Measurements from ENCODE around the gene LASP1NB. TPM values are rescaled to one million over a fixed set of nuclear protein-coding genes. Genes with fewer than 3 reads are reported as not detected.

Gene LASP1NB

DNA sequence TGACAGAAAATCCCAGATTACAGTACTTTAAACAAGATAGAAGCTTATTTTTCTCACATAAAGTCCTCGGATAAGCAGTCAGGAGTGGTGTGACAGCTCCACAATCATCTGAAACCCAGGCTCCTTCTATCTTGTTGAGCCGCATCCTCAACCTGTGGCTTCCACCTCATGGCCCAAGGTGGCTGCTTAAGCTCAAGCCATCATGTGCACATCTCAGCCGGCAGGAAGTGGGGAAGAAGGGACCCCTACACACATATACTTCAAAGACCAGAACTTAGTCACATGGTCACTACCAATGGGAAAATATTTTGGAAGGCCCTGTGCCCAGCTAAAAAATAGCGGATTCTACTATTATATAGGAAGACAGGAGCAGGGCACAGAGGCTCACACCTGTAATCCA, 52.8 kb downstream of the LASP1NB start:
- Histone ChIP-seq H3K9me3 (ENCODE audit: control extremely low read depth in 1 of 3, control insufficient read depth in 2 of 3, insufficient read depth in 1 of 3, low read length in 2 of 3) (no peaks in the 10 kb centered on the region), H2AFZ (ENCODE audit: insufficient read depth, low read depth, low read length, poor library complexity, severe bottlenecking) (no peak overlapping the region), H3K36me3 (replicated peaks in 1 of 2; ENCODE audit: control extremely low read depth in 1 of 2, control insufficient read depth in 1 of 2, extremely low read depth in 1 of 2, insufficient read depth in 2 of 2, low read length in 1 of 2) (no peaks in the 10 kb centered on the region), H3K4me3 (ENCODE audit: control extremely low read depth in 1 of 5, extremely low read depth in 1 of 5, insufficient read depth in 1 of 5, low read depth in 2 of 5, low read length in 4 of 5) (no peak overlapping the region), H3K79me2 (ENCODE audit: control insufficient read depth, insufficient read depth, low read length) (no peaks in the 10 kb centered on the region), H3K27ac (ENCODE audit: low read length in 2 of 2) (no peak overlapping the region), H3K4me2 (replicated peaks; ENCODE audit: low read depth, low read length, poor library complexity, severe bottlenecking) (no peak overlapping the region), H3K4me1 (ENCODE audit: control insufficient read depth in 2 of 2, insufficient read depth in 2 of 2, low read length in 2 of 2) (no peaks in the 10 kb centered on the region), H3K27me3 (replicated peaks in 1 of 4; ENCODE audit: control extremely low read depth in 1 of 4, control insufficient read depth in 3 of 4, insufficient read depth in 4 of 4, low read length in 3 of 4) (peaks cover 0 to 3% (median 0%) of the 10 kb centered on the region in 4 experiments), H4K20me1 (ENCODE audit: control insufficient read depth, insufficient read depth, low read length, poor library complexity, severe bottlenecking) (no peaks in the 10 kb centered on the region), H3K9ac (ENCODE audit: low read length) (no peak overlapping the region)
- DNase-seq (no peak), ATAC-seq (ENCODE audit: low read depth) (no peak)
- POLR2A ChIA-PET, result no interaction called here
- H3K9me3 Mint-ChIP-seq (ENCODE audit: insufficient read depth), result no peaks in the 10 kb centered on the region
- intact Hi-C loops (cut with micrococcal nuclease), result no loop called here
- CTCF ChIA-PET, result interaction anchor here (1.1 to 1.6 kb wide), 2 partner anchors 175 to 197 kb away, joined by 3 to 10 read pairs; no protein-coding TSS in a partner anchor
- 95% methylated on average over 4 of the region's 4 CpGs for WGBS (ENCODE audit: insufficient coverage)
- H3K27ac Mint-ChIP-seq, result no peak overlapping the region
- H3K4me1 Mint-ChIP-seq, result peaks cover 1% of the 10 kb centered on the region
- TF ChIP-seq EZH2 (IDR thresholded peaks at IDR 0.05; ENCODE audit: borderline replicate concordance, insufficient read depth, low read depth, low read length, poor library complexity, severe bottlenecking), result no peak
- TF ChIP-seq, protein P1, sequence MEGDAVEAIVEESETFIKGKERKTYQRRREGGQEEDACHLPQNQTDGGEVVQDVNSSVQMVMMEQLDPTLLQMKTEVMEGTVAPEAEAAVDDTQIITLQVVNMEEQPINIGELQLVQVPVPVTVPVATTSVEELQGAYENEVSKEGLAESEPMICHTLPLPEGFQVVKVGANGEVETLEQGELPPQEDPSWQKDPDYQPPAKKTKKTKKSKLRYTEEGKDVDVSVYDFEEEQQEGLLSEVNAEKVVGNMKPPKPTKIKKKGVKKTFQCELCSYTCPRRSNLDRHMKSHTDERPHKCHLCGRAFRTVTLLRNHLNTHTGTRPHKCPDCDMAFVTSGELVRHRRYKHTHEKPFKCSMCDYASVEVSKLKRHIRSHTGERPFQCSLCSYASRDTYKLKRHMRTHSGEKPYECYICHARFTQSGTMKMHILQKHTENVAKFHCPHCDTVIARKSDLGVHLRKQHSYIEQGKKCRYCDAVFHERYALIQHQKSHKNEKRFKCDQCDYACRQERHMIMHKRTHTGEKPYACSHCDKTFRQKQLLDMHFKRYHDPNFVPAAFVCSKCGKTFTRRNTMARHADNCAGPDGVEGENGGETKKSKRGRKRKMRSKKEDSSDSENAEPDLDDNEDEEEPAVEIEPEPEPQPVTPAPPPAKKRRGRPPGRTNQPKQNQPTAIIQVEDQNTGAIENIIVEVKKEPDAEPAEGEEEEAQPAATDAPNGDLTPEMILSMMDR (IDR thresholded peaks at IDR 0.05), result no peak
- peaks cover 14% of the 10 kb centered on the region for H3K27me3 Mint-ChIP-seq
- no peak overlapping the region for H3K4me3 Mint-ChIP-seq

Small RNA genes within 50 kb of the gene (small RNA-seq; reads per million reads assigned to genes)
- gene MIR6779 (ENCODE audit: insufficient read length, low read depth, low replicate concordance), result not detected

Other genes starting within 250 kb of the LASP1NB start
- 288 and 295 TPM in 2 replicates for gene MLLT6, start 220.3 kb upstream of the LASP1NB start, total RNA-seq
- 149 and 165 TPM in 2 replicates for gene MLLT6, start 220.3 kb upstream of the LASP1NB start, polyA plus RNA-seq
- 11.3 TPM in 2 replicates for gene CISD3, start 195.3 kb upstream of the LASP1NB start, total RNA-seq
- gene CISD3, start 195.3 kb upstream of the LASP1NB start, polyA plus RNA-seq, result 1.7 and 5.0 TPM in 2 replicates
- not detected in 2 replicates for gene PCGF2, start 177.3 kb upstream of the LASP1NB start, total RNA-seq
- gene PCGF2, start 177.3 kb upstream of the LASP1NB start, polyA plus RNA-seq, result 0.04 and 0.81 TPM in 2 replicates
- gene PSMB3, start 172.9 kb upstream of the LASP1NB start, total RNA-seq, result 106 and 109 TPM in 2 replicates
- 121 and 184 TPM in 2 replicates for gene PSMB3, start 172.9 kb upstream of the LASP1NB start, polyA plus RNA-seq
- 42.9 and 46.8 TPM in 2 replicates for gene PIP4K2B, start 126.1 kb upstream of the LASP1NB start, total RNA-seq
- gene PIP4K2B, start 126.1 kb upstream of the LASP1NB start, polyA plus RNA-seq, result 24.0 and 24.7 TPM in 2 replicates
- gene CWC25, start 100.3 kb upstream of the LASP1NB start, total RNA-seq, result 39.3 and 43.3 TPM in 2 replicates
- 40.8 and 71.2 TPM in 2 replicates for gene CWC25, start 100.3 kb upstream of the LASP1NB start, polyA plus RNA-seq
- 1,692 and 1,753 TPM in 2 replicates for gene RPL23, start 71.9 kb upstream of the LASP1NB start, total RNA-seq
- gene RPL23, start 71.9 kb upstream of the LASP1NB start, polyA plus RNA-seq, result 2,282 and 3,005 TPM in 2 replicates
- gene LASP1, start 55.6 kb upstream of the LASP1NB start, total RNA-seq, result 121 and 125 TPM in 2 replicates
- 35.5 and 51.6 TPM in 2 replicates for gene LASP1, start 55.6 kb upstream of the LASP1NB start, polyA plus RNA-seq
- gene FBXO47, start 41.8 kb downstream of the LASP1NB start, total RNA-seq, result not detected in 2 replicates
- gene FBXO47, start 41.8 kb downstream of the LASP1NB start, polyA plus RNA-seq, result not detected in 2 replicates
- gene PLXDC1, start 226.0 kb downstream of the LASP1NB start, total RNA-seq, result not detected in 2 replicates
- gene PLXDC1, start 226.0 kb downstream of the LASP1NB start, polyA plus RNA-seq, result 0.69 and 3.1 TPM in 2 replicates
- gene ARL5C, start 240.5 kb downstream of the LASP1NB start, total RNA-seq, result not detected in 2 replicates
- gene ARL5C, start 240.5 kb downstream of the LASP1NB start, polyA plus RNA-seq, result not detected in 2 replicates